GM10266 (cell line): ENCODE data around the gene CNBD2.
"Not testable (repeated sequence)": the region's sequence is repeated elsewhere in the genome, so short reads cannot be mapped to it uniquely, and the experiment has no call there.

Source experiments
- DNase-seq: peaks from one replicate; pipeline ENCODE4 v3.0.0; 2012; ENCODE audit errors: extremely low spot score
- CTCF ChIP-seq: IDR thresholded peaks from 2 replicates; pipeline ENCODE4 v1.5.1; 2012; ENCODE audit warnings: mild to moderate bottlenecking, low read depth; ENCODE audit not compliant: control insufficient read depth, insufficient read depth; ENCODE audit errors: missing control alignments

CNBD2 gene

GRCh38 chr20:35991142-35991771 lies 22.9 kb downstream of the CNBD2 start:
- peak; percentile 34 for DNase-seq
- TF ChIP-seq CTCF = no peak

GRCh38 chr20:35992713-35993335 lies 24.4 kb downstream of the CNBD2 start:
- peak; percentile 81 for DNase-seq
- peak; percentile 81 for TF ChIP-seq CTCF

GRCh38 chr20:35994994-35995453 lies 26.6 kb downstream of the CNBD2 start:
- peak; percentile 81 for DNase-seq
- TF ChIP-seq CTCF = peak; percentile 92

- DNase-seq = not testable (repeated sequence)
Observed at GRCh38 chr20:35996492-35996891, 28.1 kb downstream of the CNBD2 start.

- not testable (repeated sequence) for DNase-seq
Observed at GRCh38 chr20:36001331-36001730, 32.9 kb downstream of the CNBD2 start.

GRCh38 chr20:36002855-36003254 lies 34.5 kb downstream of the CNBD2 start:
- TF ChIP-seq CTCF = no peak
- DNase-seq = no peak

GRCh38 chr20:36004045-36004444 lies 35.7 kb downstream of the CNBD2 start:
- no peak for TF ChIP-seq CTCF
- no peak for DNase-seq

GRCh38 chr20:36008461-36009035 lies 40.2 kb downstream of the CNBD2 start:
- TF ChIP-seq CTCF = no peak

More at GRCh38 chr20:36008461-36009035, 40.2 kb downstream of the CNBD2 start:
- no peak for DNase-seq
